ENCODE measurements around the gene SYNDIG1.

The SYNDIG1 gene

DNA sequence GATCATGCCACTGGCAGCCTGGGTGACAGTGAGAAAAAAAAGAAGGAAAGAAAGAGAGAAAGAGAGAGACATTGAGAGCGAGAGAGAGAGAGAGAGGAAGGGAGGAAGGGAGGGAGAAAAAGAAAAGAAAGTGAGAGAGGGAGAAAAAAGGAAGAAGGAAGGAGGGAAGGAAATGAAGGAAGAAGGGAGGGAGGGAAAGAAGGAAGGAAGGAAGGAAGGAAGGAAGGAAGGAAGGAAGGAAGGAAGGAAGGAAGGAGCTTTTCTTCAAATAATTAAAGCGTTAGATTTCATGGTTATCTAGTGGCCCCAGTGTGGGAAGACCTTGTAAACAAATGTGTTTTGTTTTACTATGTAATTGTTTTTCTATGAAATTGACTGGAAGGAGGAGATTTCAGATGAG lies 170.8 kb downstream of the SYNDIG1 start:
- no peak overlapping the region for H3K4me3 ChIP-seq (ENCODE audit: low read depth, low read length)
- TF ChIP-seq, protein P1, sequence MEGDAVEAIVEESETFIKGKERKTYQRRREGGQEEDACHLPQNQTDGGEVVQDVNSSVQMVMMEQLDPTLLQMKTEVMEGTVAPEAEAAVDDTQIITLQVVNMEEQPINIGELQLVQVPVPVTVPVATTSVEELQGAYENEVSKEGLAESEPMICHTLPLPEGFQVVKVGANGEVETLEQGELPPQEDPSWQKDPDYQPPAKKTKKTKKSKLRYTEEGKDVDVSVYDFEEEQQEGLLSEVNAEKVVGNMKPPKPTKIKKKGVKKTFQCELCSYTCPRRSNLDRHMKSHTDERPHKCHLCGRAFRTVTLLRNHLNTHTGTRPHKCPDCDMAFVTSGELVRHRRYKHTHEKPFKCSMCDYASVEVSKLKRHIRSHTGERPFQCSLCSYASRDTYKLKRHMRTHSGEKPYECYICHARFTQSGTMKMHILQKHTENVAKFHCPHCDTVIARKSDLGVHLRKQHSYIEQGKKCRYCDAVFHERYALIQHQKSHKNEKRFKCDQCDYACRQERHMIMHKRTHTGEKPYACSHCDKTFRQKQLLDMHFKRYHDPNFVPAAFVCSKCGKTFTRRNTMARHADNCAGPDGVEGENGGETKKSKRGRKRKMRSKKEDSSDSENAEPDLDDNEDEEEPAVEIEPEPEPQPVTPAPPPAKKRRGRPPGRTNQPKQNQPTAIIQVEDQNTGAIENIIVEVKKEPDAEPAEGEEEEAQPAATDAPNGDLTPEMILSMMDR (IDR thresholded peaks at IDR 0.05; ENCODE audit: control insufficient read depth, extremely low read depth, insufficient read depth): no peak

DNA sequence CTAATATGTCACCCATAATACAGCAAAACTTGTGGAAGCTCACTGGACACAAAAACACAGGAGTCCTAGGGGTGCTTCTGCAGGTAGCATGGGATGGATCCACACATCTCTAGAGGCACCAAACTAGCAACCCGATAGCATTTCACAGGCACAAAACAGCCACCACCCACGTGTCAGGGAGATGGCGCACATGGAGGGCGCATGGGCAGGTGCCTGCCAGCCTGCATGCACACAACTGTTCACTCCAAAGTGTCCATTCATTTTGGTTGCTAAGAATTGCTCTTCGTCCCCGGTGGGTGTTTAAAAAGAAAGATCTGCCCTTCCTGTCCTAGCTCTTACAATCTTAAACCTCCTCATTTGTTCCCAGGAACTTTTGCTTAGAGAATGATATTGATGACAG lies 171.3 kb downstream of the SYNDIG1 start:
- DNase-seq (ENCODE audit: low read depth): no peak
- TF ChIP-seq, protein P1 (IDR thresholded peaks at IDR 0.05; ENCODE audit: control insufficient read depth, extremely low read depth, insufficient read depth): no peak
- no peak overlapping the region for H3K4me3 ChIP-seq (ENCODE audit: low read depth, low read length)

More for the DNA sequence above, 170.8 kb downstream of the SYNDIG1 start:
- no peak for DNase-seq (ENCODE audit: low read depth)

DNA sequence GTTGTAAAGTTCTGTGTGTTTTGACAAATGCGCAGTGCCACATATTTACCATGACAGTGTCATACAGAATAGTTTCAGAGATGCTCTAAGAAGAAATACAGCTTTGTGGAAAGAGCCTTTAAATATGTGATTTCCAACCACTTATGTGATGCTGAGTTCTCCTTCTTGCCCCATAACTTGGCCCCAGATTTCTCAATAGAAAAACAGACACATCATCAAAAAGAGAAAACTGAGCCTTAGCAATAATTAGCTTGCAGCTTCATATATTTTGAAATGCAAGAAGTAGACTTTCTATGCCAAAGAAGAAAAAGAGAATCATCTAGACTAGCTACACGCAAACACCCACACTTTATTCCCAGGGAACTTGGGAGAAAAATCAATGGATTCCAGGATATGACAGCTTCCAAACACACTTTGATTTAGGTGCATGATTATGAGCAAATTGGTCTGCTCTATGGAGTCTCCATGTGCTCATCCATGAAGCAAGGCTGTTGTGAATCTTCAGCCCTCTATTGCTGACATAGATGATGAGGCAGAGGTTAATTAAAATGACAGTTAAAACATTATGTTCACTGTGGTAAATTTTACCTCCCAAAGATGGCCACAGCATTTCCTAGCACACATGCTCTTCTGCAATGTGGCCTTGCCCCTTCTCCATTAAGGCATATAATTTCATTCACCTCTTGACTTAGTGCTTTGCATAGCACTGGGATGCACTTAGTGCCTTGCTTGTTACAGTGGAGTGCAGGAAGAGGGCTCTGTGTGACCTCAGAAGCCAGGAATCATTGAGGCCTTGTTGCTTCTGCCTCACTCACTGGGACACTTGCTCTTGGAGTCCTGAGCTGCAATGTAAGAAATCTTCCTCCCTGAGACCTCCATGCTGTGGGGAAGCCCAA lies 174.6 kb downstream of the SYNDIG1 start:
- TF ChIP-seq, protein P1 (IDR thresholded peaks at IDR 0.05; ENCODE audit: control insufficient read depth, extremely low read depth, insufficient read depth): no peak
- H3K4me3 ChIP-seq (ENCODE audit: low read depth, low read length): no peak overlapping the region
- DNase-seq (ENCODE audit: low read depth): no peak

DNA sequence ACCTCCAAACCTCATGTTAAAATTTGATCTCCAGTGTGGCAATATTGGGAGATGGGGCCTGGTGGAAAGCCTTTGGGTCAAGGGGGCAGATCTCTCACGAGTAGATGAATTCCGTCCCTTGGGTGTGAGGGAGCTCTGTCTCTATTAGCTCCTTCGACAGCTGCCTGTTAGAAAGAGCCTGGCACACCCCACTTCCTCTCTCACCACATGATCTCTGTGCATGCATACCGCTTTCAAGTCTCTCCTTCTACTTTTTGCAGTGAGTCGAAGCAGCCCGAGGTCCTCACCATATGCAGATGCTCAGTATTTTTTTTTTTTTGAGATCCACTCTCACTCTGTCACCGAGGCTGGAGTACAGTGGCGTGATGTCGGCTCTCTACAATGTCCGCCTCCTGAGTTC lies 176.9 kb downstream of the SYNDIG1 start:
- DNase-seq (ENCODE audit: low read depth): no peak
- TF ChIP-seq, protein P1 (IDR thresholded peaks at IDR 0.05; ENCODE audit: control insufficient read depth, extremely low read depth, insufficient read depth): no peak
- no peak overlapping the region for H3K4me3 ChIP-seq (ENCODE audit: low read depth, low read length)

DNA sequence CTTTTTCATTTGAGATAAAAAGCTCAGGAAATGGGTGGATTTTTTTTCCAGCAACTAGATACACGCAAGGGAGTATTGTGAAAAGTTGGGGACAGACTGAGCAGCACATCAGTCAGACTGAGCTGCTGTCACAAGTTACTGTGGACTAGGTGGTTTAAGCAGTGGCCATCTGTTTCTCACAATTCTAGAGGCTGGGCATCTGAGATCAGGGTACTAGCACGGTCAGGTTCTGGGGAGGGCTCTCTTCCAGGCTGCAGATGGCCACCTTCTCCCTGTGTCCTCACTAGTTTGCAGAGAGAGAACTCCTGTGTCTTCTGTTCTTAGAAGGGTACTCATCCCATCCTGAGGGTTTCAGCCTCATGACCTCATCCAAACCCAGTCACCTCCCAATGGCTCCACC lies 178.3 kb downstream of the SYNDIG1 start:
- no peak overlapping the region for H3K4me3 ChIP-seq (ENCODE audit: low read depth, low read length)
- no peak for DNase-seq (ENCODE audit: low read depth)
- TF ChIP-seq, protein P1 (IDR thresholded peaks at IDR 0.05; ENCODE audit: control insufficient read depth, extremely low read depth, insufficient read depth): no peak

DNA sequence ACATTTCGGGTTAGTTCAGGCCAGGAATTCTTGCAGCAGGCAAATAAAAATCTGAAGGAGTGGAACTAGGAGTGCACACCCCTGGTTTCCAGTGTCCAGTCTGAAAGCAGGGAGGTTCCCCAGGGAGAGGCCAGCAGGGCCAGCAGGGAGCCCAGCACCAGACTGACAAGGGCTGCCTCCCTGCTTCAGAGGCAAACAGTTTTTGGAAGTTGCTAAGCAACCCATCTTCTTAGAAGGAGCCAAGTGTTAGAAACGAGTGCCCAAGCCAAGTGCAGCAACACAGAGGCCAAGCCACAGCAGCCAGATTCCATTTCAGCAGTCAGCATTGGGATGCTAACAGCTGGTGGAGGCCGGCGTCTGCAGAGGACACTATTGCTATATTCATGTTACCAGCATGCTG lies 179.1 kb downstream of the SYNDIG1 start:
- no peak overlapping the region for H3K4me3 ChIP-seq (ENCODE audit: low read depth, low read length)
- TF ChIP-seq, protein P1 (IDR thresholded peaks at IDR 0.05; ENCODE audit: control insufficient read depth, extremely low read depth, insufficient read depth): no peak
- no peak for DNase-seq (ENCODE audit: low read depth)

DNA sequence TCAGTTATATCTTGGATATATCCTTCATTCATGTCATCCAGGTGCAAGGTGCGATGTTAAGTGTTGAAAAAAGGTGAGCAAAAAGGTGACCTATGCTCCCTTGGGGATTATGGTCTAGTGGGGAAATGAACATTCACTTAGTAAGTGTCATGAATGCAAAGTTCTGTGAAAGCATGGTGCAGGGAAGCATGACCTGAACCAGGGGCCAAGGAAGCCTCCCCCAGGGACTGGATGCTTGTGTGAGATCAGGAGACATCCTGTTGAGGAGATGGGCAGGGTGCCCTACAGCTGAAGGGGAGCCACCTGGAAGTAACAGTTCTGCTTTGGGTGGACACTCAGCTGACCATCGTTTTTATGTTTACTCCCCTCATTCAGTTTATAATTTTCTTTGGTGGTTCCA lies 179.5 kb downstream of the SYNDIG1 start:
- no peak overlapping the region for H3K4me3 ChIP-seq (ENCODE audit: low read depth, low read length)
- TF ChIP-seq, protein P1 (IDR thresholded peaks at IDR 0.05; ENCODE audit: control insufficient read depth, extremely low read depth, insufficient read depth): no peak
- DNase-seq (ENCODE audit: low read depth): no peak
